Gastroesophageal sphincter (tissue), 4 donors: ENCODE results near the gene EXD3. TPM values are rescaled to one million over a fixed set of nuclear protein-coding genes. Genes with fewer than 3 reads are reported as not detected.

Experiments used
- ATAC-seq: fragments of 150-250 bp; one replicate; pipeline ENCODE4 v1.9.1; 2016; ENCODE audit warnings: mild to moderate bottlenecking, moderate library complexity
- H3K27ac ChIP-seq, 4 donors: fragments of 200-600 bp; sonication (generic) in 3 of 4; 1 replicate in 3 of 4; 2 replicates in 1 of 4; pipeline ENCODE4 v1.5.1; 2016 to 2019
- H3K27me3 ChIP-seq: fragments of 200-600 bp; sonication (generic); one replicate; pipeline ENCODE4 v1.5.1; 2019
- H3K36me3 ChIP-seq, 2 donors: fragments of 200-600 bp; sonication (generic); one replicate each; pipeline ENCODE4 v1.5.1; 2019; ENCODE audit warnings: control low read depth in 1 of 2
- H3K4me1 ChIP-seq, 3 donors: fragments of 200-600 bp; sonication (generic); 1 replicate in 2 of 3; 2 replicates in 1 of 3; pipeline ENCODE4 v1.5.1; 2016 to 2019; ENCODE audit warnings: control low read depth in 2 of 3
- H3K4me3 ChIP-seq, 2 donors: fragments of 200-600 bp; sonication (generic); one replicate each; pipeline ENCODE4 v1.5.1; 2019; ENCODE audit warnings: mild to moderate bottlenecking in 1 of 2, moderate library complexity in 1 of 2
- H3K9me3 ChIP-seq, 3 donors: fragments of 200-600 bp; sonication (generic); one replicate each; pipeline ENCODE4 v1.5.1; 2017 to 2019; ENCODE audit warnings: control low read depth in 2 of 3
- EP300 ChIP-seq: sonication (generic); formaldehyde crosslinking; IDR thresholded peaks from one replicate; pipeline ENCODE4 v1.6.1; 2017; ENCODE audit warnings: antibody characterized with exemption, mild to moderate bottlenecking
- POLR2A ChIP-seq, 2 donors: fragments of 450-650 bp; IDR thresholded peaks; one replicate each; pipeline ENCODE4 v1.6.1; 2017; ENCODE audit warnings: antibody characterized with exemption in 2 of 2, mild to moderate bottlenecking in 2 of 2, moderate library complexity in 1 of 2
- WGBS, 2 donors: methylation state at CpG; one replicate each; pipeline ENCODE4 v1.1.5; 2018; ENCODE audit warnings: low coverage in 1 of 2; 5-methylcytosine and 5-hydroxymethylcytosine counted together
- total RNA-seq, 4 donors: library from RNA; depleted of rRNA; stranded (reverse); fragments of >200 nt; gene quantifications; one replicate each; pipeline ENCODE4 v1.1.0, GENCODE V29; 2016
- TF ChIP-seq, protein P1 (sequence below), 4 experiments: fragments of 200-600 bp in 2 of 4; fragments of 450-650 bp in 2 of 4; sonication (generic) in 1 of 4; IDR thresholded peaks; one replicate each; pipeline ENCODE4 v1.5.1; 2017 to 2019; ENCODE audit warnings: antibody characterized with exemption in 4 of 4, mild to moderate bottlenecking in 2 of 4, moderate library complexity in 2 of 4

Gene EXD3
- total RNA-seq, 4 donors from 2014 or later: 3.7 to 29.7 (median 10.9) TPM

DNA sequence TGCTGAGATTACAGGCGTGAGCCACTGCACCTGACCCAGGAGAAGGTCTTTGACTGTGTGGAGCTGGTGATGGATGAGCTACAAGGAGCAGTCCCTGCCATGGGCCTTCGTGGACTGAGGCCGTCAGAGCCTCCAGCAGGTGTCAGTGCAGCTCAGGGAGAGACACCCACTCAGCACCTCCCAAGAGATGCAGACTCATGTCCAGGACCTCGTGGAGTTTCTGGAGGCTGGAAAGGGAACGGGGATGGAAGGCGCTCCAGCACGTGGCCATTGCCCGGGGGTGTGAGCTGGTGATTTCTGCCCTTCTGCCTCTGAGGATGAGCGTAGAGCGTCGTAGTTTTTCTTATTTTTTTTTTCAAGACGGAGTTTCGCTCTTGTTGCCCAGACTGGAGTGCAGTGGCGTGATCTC is 136.0 kb downstream of the EXD3 start:
- 53% methylated on average over 7 of the region's 14 CpGs; no CpG with 5 or more reads in 1 of the 2 donors for WGBS, 2 donors
- Histone ChIP-seq H3K9me3 (no peaks in the 10 kb centered on the region), H3K36me3 (no peaks in the 10 kb centered on the region), H3K4me1 (no peaks in the 10 kb centered on the region), H3K27me3 (peaks cover 47% of the 10 kb centered on the region), H3K4me3 (no peak overlapping the region), H3K27ac (no peak overlapping the region)
- no peak for TF ChIP-seq EP300
- TF ChIP-seq, protein P1, sequence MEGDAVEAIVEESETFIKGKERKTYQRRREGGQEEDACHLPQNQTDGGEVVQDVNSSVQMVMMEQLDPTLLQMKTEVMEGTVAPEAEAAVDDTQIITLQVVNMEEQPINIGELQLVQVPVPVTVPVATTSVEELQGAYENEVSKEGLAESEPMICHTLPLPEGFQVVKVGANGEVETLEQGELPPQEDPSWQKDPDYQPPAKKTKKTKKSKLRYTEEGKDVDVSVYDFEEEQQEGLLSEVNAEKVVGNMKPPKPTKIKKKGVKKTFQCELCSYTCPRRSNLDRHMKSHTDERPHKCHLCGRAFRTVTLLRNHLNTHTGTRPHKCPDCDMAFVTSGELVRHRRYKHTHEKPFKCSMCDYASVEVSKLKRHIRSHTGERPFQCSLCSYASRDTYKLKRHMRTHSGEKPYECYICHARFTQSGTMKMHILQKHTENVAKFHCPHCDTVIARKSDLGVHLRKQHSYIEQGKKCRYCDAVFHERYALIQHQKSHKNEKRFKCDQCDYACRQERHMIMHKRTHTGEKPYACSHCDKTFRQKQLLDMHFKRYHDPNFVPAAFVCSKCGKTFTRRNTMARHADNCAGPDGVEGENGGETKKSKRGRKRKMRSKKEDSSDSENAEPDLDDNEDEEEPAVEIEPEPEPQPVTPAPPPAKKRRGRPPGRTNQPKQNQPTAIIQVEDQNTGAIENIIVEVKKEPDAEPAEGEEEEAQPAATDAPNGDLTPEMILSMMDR (IDR thresholded peaks at IDR 0.05): peak in 3 of 4 experiments; percentile 10 to 55 (median 25)
- peak; percentile 60 for ATAC-seq

DNA sequence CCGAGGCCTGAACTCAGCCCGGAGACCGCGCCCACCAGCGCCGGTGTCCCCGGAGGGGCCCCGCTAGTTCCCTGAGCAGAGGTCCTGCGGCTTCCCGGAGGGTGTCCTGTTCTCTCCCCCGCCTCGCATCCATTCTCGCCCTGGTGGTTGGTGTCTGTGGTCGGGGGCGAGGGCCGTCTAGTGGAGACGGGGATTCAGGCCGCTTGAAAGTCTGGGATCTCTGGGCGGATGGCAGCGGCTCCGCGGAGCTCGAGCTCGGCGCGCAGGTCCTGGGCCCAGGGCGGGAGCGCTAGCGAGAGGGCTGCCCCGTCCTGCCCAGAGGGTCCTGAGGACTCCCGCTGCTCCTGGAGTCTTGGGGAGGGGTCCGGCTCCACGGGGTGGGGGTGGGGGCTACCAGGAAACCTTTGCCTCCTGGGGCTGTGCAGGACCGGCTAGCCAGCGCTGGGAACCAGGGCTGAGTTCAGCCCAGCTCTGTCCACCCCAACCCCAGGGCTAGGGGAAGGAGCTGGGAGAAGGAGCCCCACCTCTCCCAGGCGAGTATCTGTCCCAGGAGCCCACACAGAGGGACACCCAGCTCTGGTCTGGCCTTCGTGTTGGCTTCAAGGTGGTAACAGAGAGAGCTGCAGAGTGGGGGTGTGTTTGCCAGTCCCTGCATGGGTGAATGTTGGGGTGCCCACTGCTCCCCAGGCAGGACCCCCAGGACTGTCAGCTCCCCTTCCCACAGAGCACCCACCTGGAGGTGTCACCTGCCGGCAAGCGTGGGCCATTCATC is 141.4 kb downstream of the EXD3 start:
- Histone ChIP-seq H3K27ac (no peak overlapping the region), H3K36me3 (peaks cover 0 to 16% of the 10 kb centered on the region in 2 donors), H3K4me1 (peaks cover 0 to 35% (median 8%) of the 10 kb centered on the region in 3 donors), H3K4me3 (no peak overlapping the region), H3K9me3 (no peaks in the 10 kb centered on the region), H3K27me3 (peaks cover 85% of the 10 kb centered on the region)
- 100% methylated on average over 1 of the region's 39 CpGs; no CpG with 5 or more reads in 1 of the 2 donors for WGBS, 2 donors
- no peak for TF ChIP-seq POLR2A (IDR thresholded peaks at IDR 0.05)
- TF ChIP-seq EP300: no peak
- ATAC-seq: no peak

DNA sequence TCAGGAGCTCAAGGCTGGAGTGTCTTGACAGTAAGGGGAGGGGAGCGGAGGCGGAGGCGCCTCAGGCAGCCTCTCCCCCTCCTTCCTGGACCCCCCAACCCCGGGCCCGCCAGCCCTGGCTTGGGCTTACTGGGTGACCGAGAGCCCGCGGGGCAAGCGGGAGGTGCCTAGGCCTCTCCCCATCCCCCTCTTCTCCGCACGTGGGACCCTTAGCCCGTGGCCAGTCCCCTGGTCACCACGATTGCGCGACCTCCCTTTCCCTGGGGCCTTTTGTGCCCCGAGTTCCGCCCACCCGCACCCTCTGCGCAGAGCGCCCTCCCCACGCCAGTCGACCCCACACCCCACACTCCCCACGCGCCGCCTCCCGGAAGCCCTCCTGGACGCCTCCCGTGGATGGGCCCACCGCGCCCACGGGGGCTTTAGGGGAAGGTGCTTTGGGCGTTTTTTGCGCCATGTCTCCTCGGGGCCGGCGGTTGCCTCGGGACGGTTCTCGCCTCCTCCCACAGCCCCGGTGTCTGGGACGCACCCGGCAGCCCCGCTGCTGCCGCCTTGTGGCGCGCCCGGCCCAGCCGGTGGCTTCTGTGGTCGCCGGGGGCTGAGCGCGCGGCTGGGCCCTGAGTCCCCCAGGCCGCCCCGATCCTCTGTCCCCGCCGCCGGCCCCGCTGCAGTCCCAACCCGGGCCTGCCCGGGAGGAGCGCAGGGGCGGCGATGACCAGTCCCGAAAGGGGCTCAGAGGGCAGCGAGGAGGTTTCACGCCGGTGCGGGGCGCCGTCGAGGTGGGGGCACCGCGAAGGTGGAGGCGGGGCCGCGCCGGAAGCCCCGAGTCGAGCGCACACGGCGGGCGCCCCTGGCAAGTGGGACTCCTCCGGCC is 142.3 kb downstream of the EXD3 start:
- H3K9me3 ChIP-seq: no peaks in the 10 kb centered on the region
- H3K36me3 ChIP-seq: peaks cover 0 to 16% of the 10 kb centered on the region in 2 donors
- WGBS, 2 donors: 80% methylated on average over 1 of the region's 85 CpGs; no CpG with 5 or more reads in 1 of the 2 donors
- peaks cover 0 to 42% (median 13%) of the 10 kb centered on the region in 3 donors for H3K4me1 ChIP-seq
- H3K27ac ChIP-seq: no peak overlapping the region
- no peak for ATAC-seq
- TF ChIP-seq, protein P1 (IDR thresholded peaks at IDR 0.05): peak in 2 of 4 experiments; percentile 33 to 42
- TF ChIP-seq EP300: no peak
- H3K4me3 ChIP-seq: no peak overlapping the region
- H3K27me3 ChIP-seq: peaks cover 91% of the 10 kb centered on the region

DNA sequence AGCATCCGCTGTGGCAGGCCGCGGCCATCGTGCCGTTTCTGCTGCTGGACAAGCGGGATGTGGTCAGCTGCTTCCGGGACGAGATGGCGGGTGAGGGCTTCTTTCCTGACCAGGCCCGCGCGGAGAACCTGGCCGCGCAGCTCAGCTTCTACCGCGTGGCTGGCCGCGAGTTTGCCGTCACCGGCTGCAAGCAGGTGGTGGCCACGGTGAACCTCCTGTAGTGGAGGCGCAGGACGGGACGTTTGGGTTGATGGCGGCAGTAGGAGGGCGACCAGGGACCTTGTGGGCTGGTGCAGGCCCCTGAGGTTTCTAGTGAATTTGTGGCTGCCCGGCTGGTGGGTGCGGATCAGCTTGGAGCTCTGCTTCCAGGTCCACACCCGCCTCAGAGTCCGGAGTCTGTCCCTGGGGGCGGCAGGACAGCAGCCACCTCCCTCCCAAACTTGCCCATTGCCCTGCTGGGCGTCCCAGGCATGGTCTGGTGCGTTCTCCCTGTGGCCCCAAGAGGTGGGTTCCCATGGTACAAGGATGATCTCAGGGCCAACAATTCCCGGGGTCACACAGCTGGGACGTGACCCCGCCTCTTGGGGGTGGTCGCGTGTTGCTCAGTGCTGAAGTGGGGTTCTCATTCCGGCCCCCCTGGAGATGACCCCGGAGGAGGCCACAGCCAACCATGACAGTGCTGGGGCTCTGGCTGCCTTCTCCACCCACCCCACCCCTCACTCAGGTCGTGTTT is 143.1 kb downstream of the EXD3 start:
- TF ChIP-seq, protein P1 (IDR thresholded peaks at IDR 0.05): no peak
- no peaks in the 10 kb centered on the region for H3K9me3 ChIP-seq
- H3K4me3 ChIP-seq: no peak overlapping the region
- peaks cover 89% of the 10 kb centered on the region for H3K27me3 ChIP-seq
- peaks cover 0 to 42% (median 13%) of the 10 kb centered on the region in 3 donors for H3K4me1 ChIP-seq
- WGBS, 2 donors: no CpG with 5 or more reads among the region's 41 CpGs
- peaks cover 0 to 16% of the 10 kb centered on the region in 2 donors for H3K36me3 ChIP-seq
- ATAC-seq: no peak
- no peak overlapping the region for H3K27ac ChIP-seq
